ENCODE measurements around the gene PALLD. TPM values are rescaled to one million over a fixed set of nuclear protein-coding genes. Genes with fewer than 3 reads are reported as not detected.

PALLD gene
- total RNA-seq, 6 experiments from 2014 or later: 7.7 to 81.6 (median 24.8) TPM

- H3K4me3 ChIP-seq: no peak overlapping the region
- H3K36me3 ChIP-seq: no peaks in the 10 kb centered on the region
- DNase-seq: no peak
Measured at GRCh38 chr4:168537571-168537970, 40.7 kb downstream of the PALLD start.

GRCh38 chr4:168538632-168539031, 41.8 kb downstream of the PALLD start:
- no peaks in the 10 kb centered on the region for H3K4me1 ChIP-seq
- intact Hi-C loops (cut with DNase I): no loop called here
- no peaks in the 10 kb centered on the region for H3K36me3 ChIP-seq
- DNase-seq (no peak), ATAC-seq (no peak)
- no peak overlapping the region for H3K4me3 ChIP-seq
- H3K27ac ChIP-seq: no peak overlapping the region
- TF ChIP-seq CTCF (IDR thresholded peaks at IDR 0.05) (no peak), POLR2A (IDR thresholded peaks at IDR 0.05) (no peak)
- H3K27me3 ChIP-seq: peaks cover 0 to 4% of the 10 kb centered on the region in 2 donors
- H3K9me3 ChIP-seq: no peaks in the 10 kb centered on the region
- WGBS (ENCODE audit: insufficient coverage, low coverage, low lambda C conversion rate, missing lambda C conversion rate): 76% methylated on average over 9 of the region's 9 CpGs

More at GRCh38 chr4:168537571-168537970, 40.7 kb downstream of the PALLD start:
- Histone ChIP-seq H3K27me3 (peaks cover 0 to 4% of the 10 kb centered on the region in 2 donors), H3K4me1 (no peaks in the 10 kb centered on the region), H3K27ac (no peak overlapping the region), H3K9me3 (no peaks in the 10 kb centered on the region)
- no peak for ATAC-seq
- 82% methylated on average over 3 of the region's 3 CpGs for WGBS (ENCODE audit: insufficient coverage, low coverage, low lambda C conversion rate, missing lambda C conversion rate)
- intact Hi-C loops (cut with DNase I): no loop called here
- no peak for TF ChIP-seq POLR2A (IDR thresholded peaks at IDR 0.05)
- no peak for TF ChIP-seq CTCF (IDR thresholded peaks at IDR 0.05)

GRCh38 chr4:168540086-168540485, 43.2 kb downstream of the PALLD start:
- ATAC-seq: no peak
- H3K9me3 ChIP-seq: no peaks in the 10 kb centered on the region
- no peak overlapping the region for H3K4me3 ChIP-seq
- H3K36me3 ChIP-seq: no peaks in the 10 kb centered on the region
- WGBS (ENCODE audit: insufficient coverage, low coverage, low lambda C conversion rate, missing lambda C conversion rate): 80% methylated on average over 9 of the region's 9 CpGs
- no peaks in the 10 kb centered on the region for H3K4me1 ChIP-seq
- peaks cover 0 to 4% of the 10 kb centered on the region in 2 donors for H3K27me3 ChIP-seq
- intact Hi-C loops (cut with DNase I): no loop called here
- DNase-seq: no peak
- TF ChIP-seq CTCF (IDR thresholded peaks at IDR 0.05): no peak
- no peak for TF ChIP-seq POLR2A (IDR thresholded peaks at IDR 0.05)
- no peak overlapping the region for H3K27ac ChIP-seq

GRCh38 chr4:168540503-168541265, 43.8 kb downstream of the PALLD start:
- no peak for ATAC-seq
- WGBS (ENCODE audit: insufficient coverage, low coverage, low lambda C conversion rate, missing lambda C conversion rate): 71% methylated on average over 6 of the region's 6 CpGs
- no peaks in the 10 kb centered on the region for H3K36me3 ChIP-seq

More at GRCh38 chr4:168540503-168541265, 43.8 kb downstream of the PALLD start:
- no peak for TF ChIP-seq POLR2A (IDR thresholded peaks at IDR 0.05)
- no peak for TF ChIP-seq CTCF (IDR thresholded peaks at IDR 0.05)
- peaks cover 0 to 4% of the 10 kb centered on the region in 2 donors for H3K27me3 ChIP-seq
- intact Hi-C loops (cut with DNase I): no loop called here
- no peak overlapping the region for H3K4me3 ChIP-seq
- H3K9me3 ChIP-seq: no peaks in the 10 kb centered on the region
- H3K27ac ChIP-seq: no peak overlapping the region
- H3K4me1 ChIP-seq: no peaks in the 10 kb centered on the region
- no peak for DNase-seq

Measured in right lobe of liver (tissue), 6 donors.